SK-N-SH treated with all-trans-retinoic acid at 6 μM for 48 hours (cell line): ENCODE results near the gene B3GALT5.

Source experiments
- ATAC-seq: fragments of 200-7000 bp; cut with Tn5 transposase; 3 replicates; pipeline ENCODE4 v1.9.1; 2020; ENCODE audit warnings: mild to moderate bottlenecking, moderate library complexity
- ARNTL ChIP-seq: fragments of 450-650 bp; formaldehyde crosslinking; IDR thresholded peaks from 2 replicates; pipeline ENCODE4 v1.5.0; 2020; ENCODE audit warnings: low read depth, mild to moderate bottlenecking, moderate library complexity, borderline replicate concordance
- BACH2 ChIP-seq: fragments of 250-450 bp; sonication (Bioruptor Pico); IDR thresholded peaks from 2 replicates; pipeline ENCODE4 v1.9.0; 2021; ENCODE audit warnings: mild to moderate bottlenecking, borderline replicate concordance
- CSDC2 ChIP-seq: fragments of 250-450 bp; sonication (Bioruptor Pico); IDR thresholded peaks from 2 replicates; pipeline ENCODE4 v1.5.0; 2020; ENCODE audit warnings: mild to moderate bottlenecking, moderate library complexity
- ESRRG ChIP-seq: fragments of 250-450 bp; sonication (Bioruptor Pico); IDR thresholded peaks from 2 replicates; pipeline ENCODE4 v1.6.1; 2021; ENCODE audit warnings: mild to moderate bottlenecking
- GLIS3 ChIP-seq: fragments of 250-450 bp; sonication (Bioruptor Pico); IDR thresholded peaks from 2 replicates; pipeline ENCODE4 v1.5.0; 2020; ENCODE audit warnings: mild to moderate bottlenecking, moderate library complexity
- ISL1 ChIP-seq: fragments of 250-450 bp; sonication (Bioruptor Pico); IDR thresholded peaks from 2 replicates; pipeline ENCODE4 v2.1.2; 2022; ENCODE audit warnings: mild to moderate bottlenecking, moderate library complexity
- OSR1 ChIP-seq: fragments of 250-450 bp; sonication (Bioruptor Pico); IDR thresholded peaks from 2 replicates; pipeline ENCODE4 v1.8.0; 2022; ENCODE audit warnings: moderate library complexity, mild to moderate bottlenecking, inconsistent platforms
- PATZ1 ChIP-seq: fragments of 250-450 bp; sonication (Bioruptor Pico); IDR thresholded peaks from 2 replicates; pipeline ENCODE4 v1.8.0; 2020; ENCODE audit warnings: mild to moderate bottlenecking, moderate library complexity, borderline replicate concordance
- PPARA ChIP-seq: fragments of 250-450 bp; sonication (Bioruptor Pico); IDR thresholded peaks from 2 replicates; pipeline ENCODE4 v1.5.0; 2020; ENCODE audit warnings: mild to moderate bottlenecking, borderline replicate concordance
- SNAI2 ChIP-seq: fragments of 250-450 bp; sonication (Bioruptor Pico); IDR thresholded peaks from 2 replicates; pipeline ENCODE4 v1.5.0; 2020; ENCODE audit warnings: mild to moderate bottlenecking, moderate library complexity
- TOX ChIP-seq: fragments of 250-450 bp; sonication (Bioruptor Pico); IDR thresholded peaks from 2 replicates; pipeline ENCODE4 v1.8.0; 2021; ENCODE audit warnings: mild to moderate bottlenecking, moderate library complexity, borderline replicate concordance
- TSHZ2 ChIP-seq: fragments of 250-450 bp; sonication (Bioruptor Pico); IDR thresholded peaks from 2 replicates; pipeline ENCODE4 v1.5.0; 2020; ENCODE audit warnings: mild to moderate bottlenecking, moderate library complexity
- ZFP3 ChIP-seq: fragments of 250-450 bp; sonication (Bioruptor Pico); IDR thresholded peaks from 2 replicates; pipeline ENCODE4 v1.5.0; 2020; ENCODE audit warnings: mild to moderate bottlenecking, moderate library complexity
- ZNF565 ChIP-seq: fragments of 450-650 bp; formaldehyde crosslinking; conservative IDR thresholded peaks from 2 replicates; pipeline ENCODE4 v1.5.0; 2020; ENCODE audit warnings: low read depth, mild to moderate bottlenecking, moderate library complexity
- ZNF70 ChIP-seq: fragments of 450-650 bp; formaldehyde crosslinking; IDR thresholded peaks from 2 replicates; pipeline ENCODE4 v1.5.0; 2020; ENCODE audit warnings: mild to moderate bottlenecking, moderate library complexity
- ZNF8 ChIP-seq: fragments of 450-650 bp; formaldehyde crosslinking; IDR thresholded peaks from 2 replicates; pipeline ENCODE4 v1.5.0; 2020; ENCODE audit warnings: mild to moderate bottlenecking, moderate library complexity
- TF ChIP-seq, protein P1 (sequence below): fragments of 250-450 bp; sonication (Bioruptor Pico); IDR thresholded peaks from 2 replicates; pipeline ENCODE4 v1.8.0; 2021; ENCODE audit warnings: low read depth, mild to moderate bottlenecking, moderate library complexity, borderline replicate concordance
- TF ChIP-seq, protein P2 (sequence below): fragments of 250-450 bp; sonication (Bioruptor Pico); IDR thresholded peaks from 2 replicates; pipeline ENCODE4 v1.5.1; 2021; ENCODE audit warnings: mild to moderate bottlenecking, moderate library complexity

The B3GALT5 gene

GRCh38 chr21:39620856-39621255, 8.1 kb downstream of the B3GALT5 start:
- no peak for TF ChIP-seq ZNF565 (CRISPR knock-in tag)
- TF ChIP-seq PATZ1, result no peak
- no peak for TF ChIP-seq ZNF70 (CRISPR knock-in tag)
- TF ChIP-seq ARNTL (CRISPR knock-in tag), result no peak
- TF ChIP-seq ISL1, result no peak
- no peak for TF ChIP-seq BACH2 (CRISPR knock-in tag)
- no peak for TF ChIP-seq SNAI2 (CRISPR knock-in tag)
- TF ChIP-seq TOX, result no peak
- TF ChIP-seq, all 23 proteins: peak for 0
- ATAC-seq, result no peak

GRCh38 chr21:39625211-39625895, 12.6 kb downstream of the B3GALT5 start:
- ATAC-seq, result no peak
- no peak for TF ChIP-seq TOX
- TF ChIP-seq GLIS3 (CRISPR knock-in tag), result no peak
- no peak for TF ChIP-seq PATZ1

- TF ChIP-seq ISL1 (no peak), ZNF70 (CRISPR knock-in tag) (no peak), OSR1 (CRISPR knock-in tag) (no peak), ZFP3 (CRISPR knock-in tag) (no peak)
- TF ChIP-seq, protein P1, sequence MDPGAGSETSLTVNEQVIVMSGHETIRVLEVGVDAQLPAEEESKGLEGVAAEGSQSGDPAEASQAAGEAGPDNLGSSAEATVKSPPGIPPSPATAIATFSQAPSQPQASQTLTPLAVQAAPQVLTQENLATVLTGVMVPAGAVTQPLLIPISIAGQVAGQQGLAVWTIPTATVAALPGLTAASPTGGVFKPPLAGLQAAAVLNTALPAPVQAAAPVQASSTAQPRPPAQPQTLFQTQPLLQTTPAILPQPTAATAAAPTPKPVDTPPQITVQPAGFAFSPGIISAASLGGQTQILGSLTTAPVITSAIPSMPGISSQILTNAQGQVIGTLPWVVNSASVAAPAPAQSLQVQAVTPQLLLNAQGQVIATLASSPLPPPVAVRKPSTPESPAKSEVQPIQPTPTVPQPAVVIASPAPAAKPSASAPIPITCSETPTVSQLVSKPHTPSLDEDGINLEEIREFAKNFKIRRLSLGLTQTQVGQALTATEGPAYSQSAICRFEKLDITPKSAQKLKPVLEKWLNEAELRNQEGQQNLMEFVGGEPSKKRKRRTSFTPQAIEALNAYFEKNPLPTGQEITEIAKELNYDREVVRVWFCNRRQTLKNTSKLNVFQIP (CRISPR knock-in tag), result no peak
- TF ChIP-seq, protein P2, sequence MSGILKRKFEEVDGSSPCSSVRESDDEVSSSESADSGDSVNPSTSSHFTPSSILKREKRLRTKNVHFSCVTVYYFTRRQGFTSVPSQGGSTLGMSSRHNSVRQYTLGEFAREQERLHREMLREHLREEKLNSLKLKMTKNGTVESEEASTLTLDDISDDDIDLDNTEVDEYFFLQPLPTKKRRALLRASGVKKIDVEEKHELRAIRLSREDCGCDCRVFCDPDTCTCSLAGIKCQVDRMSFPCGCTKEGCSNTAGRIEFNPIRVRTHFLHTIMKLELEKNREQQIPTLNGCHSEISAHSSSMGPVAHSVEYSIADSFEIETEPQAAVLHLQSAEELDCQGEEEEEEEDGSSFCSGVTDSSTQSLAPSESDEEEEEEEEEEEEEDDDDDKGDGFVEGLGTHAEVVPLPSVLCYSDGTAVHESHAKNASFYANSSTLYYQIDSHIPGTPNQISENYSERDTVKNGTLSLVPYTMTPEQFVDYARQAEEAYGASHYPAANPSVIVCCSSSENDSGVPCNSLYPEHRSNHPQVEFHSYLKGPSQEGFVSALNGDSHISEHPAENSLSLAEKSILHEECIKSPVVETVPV (CRISPR knock-in tag), result no peak
Observed at GRCh38 chr21:39628385-39628784, 15.6 kb downstream of the B3GALT5 start.

GRCh38 chr21:39630191-39630591, 17.5 kb downstream of the B3GALT5 start:
- TF ChIP-seq OSR1 (CRISPR knock-in tag), result no peak
- TF ChIP-seq TOX, result no peak
- TF ChIP-seq ZFP3 (CRISPR knock-in tag), result no peak
- TF ChIP-seq ESRRG (CRISPR knock-in tag), result no peak
- TF ChIP-seq GLIS3 (CRISPR knock-in tag), result no peak
- no peak for TF ChIP-seq ZNF8 (CRISPR knock-in tag)
- TF ChIP-seq BACH2 (CRISPR knock-in tag), result no peak
- TF ChIP-seq, protein P1 (CRISPR knock-in tag), result no peak
- TF ChIP-seq CSDC2 (CRISPR knock-in tag), result no peak
- TF ChIP-seq PPARA (CRISPR knock-in tag), result no peak
- no peak for TF ChIP-seq ZNF70 (CRISPR knock-in tag)
- TF ChIP-seq TSHZ2, result no peak
- ATAC-seq, result peak; percentile 31; the same call in 2 of the 3 replicates

More at GRCh38 chr21:39628385-39628784, 15.6 kb downstream of the B3GALT5 start:
- ATAC-seq, result no peak
